WTC11 (cell line): ENCODE results near the gene USP10. TPM values are rescaled to one million over a fixed set of nuclear protein-coding genes. Genes with fewer than 3 reads are reported as not detected.

Source experiments
- ATAC-seq: fragments of 200-7000 bp; cut with Tn5 transposase; 2 replicates; pipeline ENCODE4 v1.10.0; 2021; ENCODE audit warnings: mild to moderate bottlenecking, moderate library complexity
- CTCF ChIA-PET: fragments of 300-600 bp; sonication (Branson Sonifier 250); formaldehyde crosslinking; loops from one replicate; lab custom pipeline; 2021; ENCODE audit warnings: antibody characterized with exemption; lab: Charles Lee
- POLR2A ChIA-PET: fragments of 350-600 bp; sonication (Branson Sonifier 250); formaldehyde crosslinking; loops from one replicate; lab custom pipeline; 2021; ENCODE audit warnings: antibody characterized with exemption; lab: Charles Lee
- DNase-seq: peaks from one replicate; pipeline ENCODE4 v3.0.0; 2021; ENCODE audit warnings: low spot score
- H3K27ac Mint-ChIP-seq: 2 replicates; pipeline ENCODE4 v1.8.0; 2021; ENCODE audit warnings: mixed read lengths
- H3K27me3 Mint-ChIP-seq: 2 replicates; pipeline ENCODE4 v1.8.0; 2021; ENCODE audit warnings: low read depth, mild to moderate bottlenecking, moderate library complexity, mixed read lengths
- H3K36me3 Mint-ChIP-seq: 2 replicates; pipeline ENCODE4 v1.8.0; 2021; ENCODE audit warnings: mixed read lengths
- H3K4me1 Mint-ChIP-seq: 2 replicates; pipeline ENCODE4 v1.8.0; 2022; ENCODE audit warnings: mixed read lengths
- H3K4me3 Mint-ChIP-seq: 2 replicates; pipeline ENCODE4 v1.8.0; 2021; ENCODE audit warnings: mild to moderate bottlenecking, moderate library complexity, mixed read lengths
- H3K9me3 Mint-ChIP-seq: 2 replicates; pipeline ENCODE4 v1.8.0; 2021; ENCODE audit warnings: mixed read lengths
- AR ChIP-seq: fragments of 250-450 bp; sonication (Bioruptor Pico); IDR thresholded peaks from 2 replicates; pipeline ENCODE4 v1.9.0; 2021; ENCODE audit warnings: mild to moderate bottlenecking
- ATF1 ChIP-seq: sonication (generic); formaldehyde crosslinking; IDR thresholded peaks from 2 replicates; pipeline ENCODE4 v1.8.1; 2023; ENCODE audit warnings: mild to moderate bottlenecking, moderate library complexity, missing genetic modification reagents
- CREM ChIP-seq: sonication (generic); formaldehyde crosslinking; IDR thresholded peaks from 2 replicates; pipeline ENCODE4 v1.8.1; 2022; ENCODE audit warnings: mild to moderate bottlenecking, missing genetic modification reagents, moderate library complexity
- E2F5 ChIP-seq: sonication (generic); formaldehyde crosslinking; IDR thresholded peaks from 2 replicates; pipeline ENCODE4 v1.8.1; 2022; ENCODE audit warnings: mild to moderate bottlenecking, moderate library complexity, missing genetic modification reagents
- FOXK1 ChIP-seq: sonication (generic); formaldehyde crosslinking; IDR thresholded peaks from 2 replicates; pipeline ENCODE4 v1.8.0; 2022; ENCODE audit warnings: mild to moderate bottlenecking, moderate library complexity, missing genetic modification reagents
- NFE2L1 ChIP-seq: sonication (generic); formaldehyde crosslinking; IDR thresholded peaks from 2 replicates; pipeline ENCODE4 v1.8.1; 2023; ENCODE audit warnings: missing genetic modification reagents
- NR1H2 ChIP-seq: sonication (generic); formaldehyde crosslinking; IDR thresholded peaks from 2 replicates; pipeline ENCODE4 v1.9.0; 2021; ENCODE audit warnings: mild to moderate bottlenecking, moderate library complexity, missing genetic modification reagents
- NR2C2 ChIP-seq: sonication (generic); formaldehyde crosslinking; IDR thresholded peaks from 2 replicates; pipeline ENCODE4 v1.8.0; 2022; ENCODE audit warnings: mild to moderate bottlenecking, missing genetic modification reagents
- TEAD1 ChIP-seq: sonication (generic); formaldehyde crosslinking; IDR thresholded peaks from 2 replicates; pipeline ENCODE4 v1.8.0; 2022; ENCODE audit warnings: mild to moderate bottlenecking, missing genetic modification reagents
- USF2 ChIP-seq: sonication (generic); formaldehyde crosslinking; IDR thresholded peaks from 2 replicates; pipeline ENCODE4 v1.8.1; 2023; ENCODE audit warnings: mild to moderate bottlenecking, missing genetic modification reagents, moderate library complexity
- ZNF219 ChIP-seq: sonication (generic); formaldehyde crosslinking; IDR thresholded peaks from 2 replicates; pipeline ENCODE4 v1.8.0; 2023; ENCODE audit warnings: missing genetic modification reagents, mild to moderate bottlenecking, borderline replicate concordance
- ZNF281 ChIP-seq: sonication (generic); formaldehyde crosslinking; IDR thresholded peaks from 2 replicates; pipeline ENCODE4 v1.8.0; 2023; ENCODE audit warnings: mild to moderate bottlenecking, missing genetic modification reagents
- ZNF317 ChIP-seq: sonication (generic); formaldehyde crosslinking; IDR thresholded peaks from 2 replicates; pipeline ENCODE4 v1.8.1; 2023; ENCODE audit warnings: low read depth, mild to moderate bottlenecking, moderate library complexity, missing genetic modification reagents, borderline replicate concordance
- ZNF396 ChIP-seq: fragments of 250-450 bp; sonication (Bioruptor Pico); IDR thresholded peaks from 2 replicates; pipeline ENCODE4 v1.8.0; 2021; ENCODE audit warnings: mild to moderate bottlenecking, moderate library complexity, borderline replicate concordance
- ZNF423 ChIP-seq: fragments of 250-450 bp; sonication (Bioruptor Pico); IDR thresholded peaks from 2 replicates; pipeline ENCODE4 v2.1.2; 2022; ENCODE audit warnings: mild to moderate bottlenecking, moderate library complexity
- ZNF425 ChIP-seq: fragments of 250-450 bp; sonication (Bioruptor Pico); conservative IDR thresholded peaks from 2 replicates; pipeline ENCODE4 v1.9.0; 2021; ENCODE audit warnings: mild to moderate bottlenecking
- total RNA-seq: library from RNA; stranded (reverse); gene quantifications from 3 replicates; pipeline ENCODE4 v1.2.3, GENCODE V29; 2021

Gene USP10
- total RNA-seq, 1 experiment from 2014 or later: 138 TPM

GRCh38 chr16:84741340-84741830 is 41.6 kb downstream of the USP10 start:
- H3K4me1 Mint-ChIP-seq: peaks cover 67% of the 10 kb centered on the region
- ATAC-seq: no peak
- no peaks in the 10 kb centered on the region for H3K9me3 Mint-ChIP-seq
- peaks cover 19% of the 10 kb centered on the region for H3K36me3 Mint-ChIP-seq
- no peaks in the 10 kb centered on the region for H3K27me3 Mint-ChIP-seq
- POLR2A ChIA-PET: no interaction called here
- H3K4me3 Mint-ChIP-seq: no peak overlapping the region
- TF ChIP-seq NFE2L1 (CRISPR knock-in tag) (no peak), ZNF423 (CRISPR knock-in tag) (no peak), USF2 (CRISPR knock-in tag) (no peak), NR2C2 (no peak), AR (CRISPR knock-in tag) (no peak), ZNF317 (CRISPR knock-in tag) (no peak), FOXK1 (no peak), ZNF219 (no peak), ZNF425 (CRISPR knock-in tag) (no peak), TEAD1 (CRISPR knock-in tag) (no peak)
- DNase-seq: no peak
- peak overlapping the region; percentile 91 for H3K27ac Mint-ChIP-seq
- CTCF ChIA-PET: interaction anchor here (0.6 to 2.1 kb wide), 4 partner anchors 13 to 231 kb away, joined by 3 to 7 read pairs (median 6); no protein-coding TSS in a partner anchor

- peaks cover 54% of the 10 kb centered on the region for H3K4me1 Mint-ChIP-seq
- H3K36me3 Mint-ChIP-seq: peaks cover 19% of the 10 kb centered on the region
- ChIA-PET POLR2A (no interaction called here), CTCF (interaction anchor here (1.0 to 1.1 kb wide), 2 partner anchors 11 to 237 kb away, joined by 3 to 5 read pairs; no protein-coding TSS in a partner anchor)
- TF ChIP-seq NR1H2 (CRISPR knock-in tag) (no peak), E2F5 (no peak), CREM (CRISPR knock-in tag) (no peak), ZNF396 (CRISPR knock-in tag) (no peak), ATF1 (CRISPR knock-in tag) (no peak), ZNF281 (CRISPR knock-in tag) (no peak)
- H3K4me3 Mint-ChIP-seq: no peak overlapping the region
- H3K27me3 Mint-ChIP-seq: no peaks in the 10 kb centered on the region
- H3K27ac Mint-ChIP-seq: peak overlapping the region; percentile 94
- ATAC-seq (no peak), DNase-seq (no peak)
- no peaks in the 10 kb centered on the region for H3K9me3 Mint-ChIP-seq
Observed at GRCh38 chr16:84742641-84743092, 42.9 kb downstream of the USP10 start.
